Immature natural killer cell (primary cell): ENCODE measurements around the gene NOX4. TPM values are rescaled to one million over a fixed set of nuclear protein-coding genes. Genes with fewer than 3 reads are reported as not detected.

Source experiments
- DNase-seq, 3 donors: peaks; one replicate each; pipeline ENCODE4 v3.0.0; 2022; ENCODE audit warnings: mixed read lengths in 1 of 3
- H3K27ac Mint-ChIP-seq, 6 donors: one replicate each; pipeline ENCODE4 v1.8.0; 2020; ENCODE audit warnings: mixed read lengths in 6 of 6, mild to moderate bottlenecking in 5 of 6, inconsistent platforms in 4 of 6, moderate library complexity in 3 of 6
- H3K27me3 Mint-ChIP-seq, 3 donors: one replicate each; pipeline ENCODE4 v1.8.0; 2020 to 2021; ENCODE audit warnings: low read depth in 3 of 3, mild to moderate bottlenecking in 3 of 3, mixed read lengths in 3 of 3, moderate library complexity in 3 of 3, inconsistent platforms in 1 of 3
- H3K36me3 Mint-ChIP-seq, 3 donors: one replicate each; pipeline ENCODE4 v1.8.0; 2020; ENCODE audit warnings: mixed read lengths in 3 of 3, inconsistent platforms in 2 of 3, mild to moderate bottlenecking in 2 of 3
- H3K4me1 Mint-ChIP-seq, 2 donors: one replicate each; pipeline ENCODE4 v1.8.0; 2020; ENCODE audit warnings: inconsistent platforms in 2 of 2, mild to moderate bottlenecking in 2 of 2, mixed read lengths in 2 of 2, moderate library complexity in 1 of 2
- H3K4me3 Mint-ChIP-seq, 5 donors: one replicate each; pipeline ENCODE4 v1.8.0; 2020; ENCODE audit warnings: mild to moderate bottlenecking in 5 of 5, mixed read lengths in 5 of 5, inconsistent platforms in 3 of 5, moderate library complexity in 3 of 5
- H3K9me3 Mint-ChIP-seq, 6 donors: one replicate each; pipeline ENCODE4 v1.8.0; 2020; ENCODE audit warnings: mild to moderate bottlenecking in 6 of 6, mixed read lengths in 6 of 6, inconsistent platforms in 4 of 6, moderate library complexity in 3 of 6
- polyA plus RNA-seq, 3 donors: library from polyadenylated mRNA; unstranded; fragments of 300-500 nt; fragmentation: Illumina TruSeq; gene quantifications; one replicate each; pipeline ENCODE4 v1.2.3, GENCODE V29; 2021

Gene NOX4
- not detected for polyA plus RNA-seq

DNA sequence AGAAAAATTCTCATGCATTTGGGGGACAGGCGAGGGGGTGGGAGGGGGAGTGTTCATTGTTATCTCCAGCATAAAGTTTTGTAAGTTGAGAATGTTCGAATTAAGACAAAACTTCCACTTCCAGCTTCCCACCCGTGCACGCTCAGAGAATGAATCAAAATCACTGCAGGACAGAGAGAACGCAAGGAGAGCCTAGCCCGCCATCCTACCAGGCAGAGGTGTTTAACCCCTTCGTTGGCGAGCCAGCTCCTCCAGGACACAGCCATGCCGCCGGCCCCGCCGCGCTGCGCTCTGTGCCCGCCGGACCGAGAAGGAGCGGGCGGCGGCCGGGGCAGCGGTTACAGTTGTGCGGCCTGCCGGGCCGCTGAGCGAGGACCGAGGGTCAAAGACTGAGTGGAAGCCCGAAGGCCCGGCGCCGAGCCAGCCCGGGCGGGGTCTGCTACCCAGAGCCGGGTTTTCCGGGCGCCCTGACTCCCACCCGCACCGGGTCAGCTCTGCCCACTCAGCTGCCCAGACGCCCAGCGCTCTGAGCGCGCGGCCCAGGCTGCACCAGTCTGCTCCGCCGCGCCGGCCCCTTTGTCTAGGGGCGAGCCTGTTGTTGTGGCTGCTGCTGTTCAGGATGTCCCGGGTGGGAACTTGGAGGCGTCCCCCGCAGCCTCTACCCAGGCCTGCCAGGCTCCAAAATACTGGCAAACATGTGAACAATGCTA, at the start of gene NOX4:
NOX4 (minus strand) TSS at position 395 of the 710 bp plus-strand sequence; CDS start at position 266, 129 bp downstream.
- H3K4me1 Mint-ChIP-seq: no peaks in the 10 kb centered on the region
- peaks cover 0 to 3% (median 0%) of the 10 kb centered on the region in 3 donors for H3K36me3 Mint-ChIP-seq
- peaks cover 2 to 47% (median 7%) of the 10 kb centered on the region in 6 donors for H3K9me3 Mint-ChIP-seq
- peaks cover 3 to 4% (median 3%) of the 10 kb centered on the region in 3 donors for H3K27me3 Mint-ChIP-seq
- no peak within 1 kb of the TSS for H3K4me3 Mint-ChIP-seq
- no peak within 1 kb of the TSS for H3K27ac Mint-ChIP-seq
- DNase-seq: no peak

GRCh38 chr11:89540826-89541225, 49.7 kb upstream of the NOX4 start:
- no peak for DNase-seq
- no peaks in the 10 kb centered on the region for H3K4me1 Mint-ChIP-seq
- no peak overlapping the region for H3K27ac Mint-ChIP-seq
- no peaks in the 10 kb centered on the region for H3K27me3 Mint-ChIP-seq
- H3K9me3 Mint-ChIP-seq: peaks cover 3 to 37% (median 22%) of the 10 kb centered on the region in 6 donors
- no peaks in the 10 kb centered on the region for H3K36me3 Mint-ChIP-seq
- no peak overlapping the region for H3K4me3 Mint-ChIP-seq

DNA sequence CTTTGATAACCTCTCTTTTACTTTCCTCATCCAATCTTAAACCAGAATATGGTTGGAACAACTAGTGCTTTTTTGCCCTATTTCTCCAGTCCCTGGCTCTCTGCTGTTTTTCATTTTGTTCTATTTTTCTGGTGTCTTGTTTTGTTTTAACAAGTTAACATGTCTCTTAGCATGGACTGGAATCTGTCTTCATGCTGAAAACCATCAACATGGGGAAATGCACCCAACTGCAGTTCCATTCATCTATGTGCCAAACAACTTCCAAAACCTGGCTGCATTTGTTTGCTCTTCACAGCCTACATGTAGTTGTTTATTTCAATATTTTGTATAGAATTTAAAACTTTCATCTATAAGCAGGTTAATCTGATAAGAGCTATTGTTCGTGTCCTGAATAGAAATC, 46.8 kb upstream of the NOX4 start:
- H3K27me3 Mint-ChIP-seq: no peaks in the 10 kb centered on the region
- no peaks in the 10 kb centered on the region for H3K36me3 Mint-ChIP-seq
- H3K4me1 Mint-ChIP-seq: no peaks in the 10 kb centered on the region
- no peak for DNase-seq
- no peak overlapping the region for H3K4me3 Mint-ChIP-seq
- H3K9me3 Mint-ChIP-seq: peaks cover 6 to 52% (median 22%) of the 10 kb centered on the region in 6 donors
- no peak overlapping the region for H3K27ac Mint-ChIP-seq

DNA sequence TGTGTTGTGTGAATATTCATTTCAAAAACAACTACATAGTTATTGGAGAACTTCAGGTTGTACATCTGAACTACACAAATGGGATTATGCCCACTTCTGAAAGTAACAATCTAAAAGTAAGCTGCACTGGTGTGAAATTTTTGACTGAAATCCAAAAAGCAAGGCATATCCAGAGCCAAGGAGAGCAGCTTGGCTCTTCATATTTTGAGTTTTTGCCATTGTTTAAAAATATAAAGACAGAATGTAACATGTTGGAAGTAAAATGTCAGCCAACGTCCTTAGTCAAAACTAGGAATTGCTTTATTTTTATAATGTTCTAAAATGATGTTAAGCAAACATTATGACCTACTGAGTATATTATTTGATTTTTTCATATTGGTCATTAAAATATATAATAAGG, 45.8 kb upstream of the NOX4 start:
- peaks cover 8 to 61% (median 21%) of the 10 kb centered on the region in 6 donors for H3K9me3 Mint-ChIP-seq
- DNase-seq: no peak
- H3K4me3 Mint-ChIP-seq: no peak overlapping the region
- no peak overlapping the region for H3K27ac Mint-ChIP-seq
- H3K4me1 Mint-ChIP-seq: no peaks in the 10 kb centered on the region
- H3K36me3 Mint-ChIP-seq: no peaks in the 10 kb centered on the region
- no peaks in the 10 kb centered on the region for H3K27me3 Mint-ChIP-seq

DNA sequence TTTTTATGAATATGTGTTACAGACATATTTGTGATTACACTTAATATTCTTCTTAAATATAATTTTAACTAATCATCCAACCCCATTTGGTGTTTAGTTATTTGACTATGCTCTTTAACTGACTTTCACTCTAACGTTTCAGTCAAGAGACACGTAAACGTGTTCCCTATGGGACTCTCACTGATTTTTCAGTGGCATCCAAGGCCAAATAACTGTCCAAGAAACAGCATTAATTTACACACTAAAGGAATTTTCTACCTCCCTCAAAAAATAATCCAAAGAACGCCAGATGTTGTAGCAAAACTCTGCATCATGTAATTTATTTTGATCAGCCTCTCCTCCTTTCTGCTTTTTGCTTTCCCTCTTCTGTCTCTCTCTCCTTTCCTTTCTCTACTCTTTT, 44.0 kb upstream of the NOX4 start:
- H3K9me3 Mint-ChIP-seq: peaks cover 8 to 63% (median 23%) of the 10 kb centered on the region in 6 donors
- no peaks in the 10 kb centered on the region for H3K36me3 Mint-ChIP-seq
- DNase-seq: no peak
- H3K27ac Mint-ChIP-seq: no peak overlapping the region
- no peaks in the 10 kb centered on the region for H3K27me3 Mint-ChIP-seq
- no peak overlapping the region for H3K4me3 Mint-ChIP-seq
- H3K4me1 Mint-ChIP-seq: no peaks in the 10 kb centered on the region

DNA sequence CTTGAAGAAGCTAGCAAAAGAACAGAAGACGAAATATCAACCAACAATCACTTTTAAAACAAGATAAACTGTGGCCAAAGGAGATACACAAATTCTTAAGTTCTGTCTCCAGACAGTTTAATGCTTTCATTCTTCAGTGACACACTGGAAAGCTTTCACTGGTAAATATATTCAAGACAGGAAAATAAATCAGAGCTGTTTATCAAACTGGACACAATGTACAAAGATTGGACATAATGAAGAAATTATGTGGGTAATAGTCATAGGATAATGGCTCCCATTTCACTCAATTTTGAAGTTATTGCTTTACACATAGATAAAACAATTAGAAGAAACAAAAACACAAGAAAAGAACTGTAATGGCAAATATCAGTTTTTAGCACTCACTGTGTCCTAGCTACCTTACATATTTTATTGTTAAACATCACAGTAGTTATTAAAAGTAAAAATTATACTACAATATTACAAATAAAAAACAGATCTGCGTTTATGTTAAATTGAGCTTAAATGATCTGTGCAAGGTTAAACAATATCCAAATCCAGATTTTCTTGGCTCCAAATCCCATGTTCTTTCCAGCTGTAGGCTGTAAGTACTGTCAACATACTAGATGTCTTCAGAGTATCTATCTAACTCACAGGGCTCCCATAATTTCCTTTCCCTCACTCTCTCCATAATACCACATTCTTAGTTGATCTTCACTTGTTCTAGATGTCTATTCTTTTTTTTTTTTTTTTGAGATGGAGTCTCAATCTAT, 38.6 kb upstream of the NOX4 start:
- Mint-ChIP-seq H3K27me3 (no peaks in the 10 kb centered on the region), H3K4me3 (no peak overlapping the region), H3K9me3 (peaks cover 9 to 46% (median 15%) of the 10 kb centered on the region in 6 donors), H3K27ac (no peak overlapping the region), H3K4me1 (no peaks in the 10 kb centered on the region), H3K36me3 (no peaks in the 10 kb centered on the region)
- no peak for DNase-seq

GRCh38 chr11:89521792-89522191, 30.6 kb upstream of the NOX4 start:
- Mint-ChIP-seq H3K9me3 (peaks cover 3 to 39% (median 12%) of the 10 kb centered on the region in 6 donors), H3K27ac (no peak overlapping the region), H3K27me3 (no peaks in the 10 kb centered on the region), H3K4me1 (no peaks in the 10 kb centered on the region), H3K36me3 (no peaks in the 10 kb centered on the region), H3K4me3 (no peak overlapping the region)
- no peak for DNase-seq

- no peaks in the 10 kb centered on the region for H3K27me3 Mint-ChIP-seq
- no peaks in the 10 kb centered on the region for H3K4me1 Mint-ChIP-seq
- H3K9me3 Mint-ChIP-seq: peaks cover 3 to 37% (median 13%) of the 10 kb centered on the region in 6 donors
- no peak for DNase-seq
- no peaks in the 10 kb centered on the region for H3K36me3 Mint-ChIP-seq
- no peak overlapping the region for H3K27ac Mint-ChIP-seq
- H3K4me3 Mint-ChIP-seq: no peak overlapping the region
Observed at GRCh38 chr11:89521294-89521693, 30.1 kb upstream of the NOX4 start.

DNA sequence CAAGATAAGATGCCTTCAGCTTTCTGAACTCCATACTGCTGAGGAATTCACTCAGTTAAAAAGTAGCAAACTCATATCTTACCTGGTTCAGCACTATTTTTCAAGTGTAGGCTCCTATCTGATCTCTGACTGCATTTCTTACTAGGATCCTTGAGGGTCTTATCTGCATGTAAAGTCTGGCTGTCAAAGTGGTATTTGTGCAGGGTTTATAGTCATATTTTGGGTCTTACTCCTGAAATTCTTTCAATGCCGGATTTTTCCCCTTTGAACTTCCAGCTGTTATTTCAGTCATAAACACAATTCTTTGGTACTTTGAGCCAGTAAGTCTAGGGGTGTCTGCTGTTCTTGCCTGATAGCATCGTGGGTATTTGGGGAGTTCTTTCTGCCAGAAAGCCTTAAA, 25.3 kb upstream of the NOX4 start:
- DNase-seq: no peak
- Mint-ChIP-seq H3K27ac (no peak overlapping the region), H3K4me1 (no peaks in the 10 kb centered on the region), H3K4me3 (no peak overlapping the region), H3K9me3 (peaks cover 6 to 44% (median 13%) of the 10 kb centered on the region in 6 donors), H3K27me3 (no peaks in the 10 kb centered on the region), H3K36me3 (no peaks in the 10 kb centered on the region)

- H3K9me3 Mint-ChIP-seq: peaks cover 2 to 25% (median 16%) of the 10 kb centered on the region in 6 donors
- DNase-seq: no peak
- H3K27me3 Mint-ChIP-seq: peaks cover 0 to 1% (median 0%) of the 10 kb centered on the region in 3 donors
- H3K36me3 Mint-ChIP-seq: no peaks in the 10 kb centered on the region
- no peak overlapping the region for H3K27ac Mint-ChIP-seq
- H3K4me1 Mint-ChIP-seq: no peaks in the 10 kb centered on the region
- H3K4me3 Mint-ChIP-seq: no peak overlapping the region
Observed at GRCh38 chr11:89508544-89508943, 17.4 kb upstream of the NOX4 start.

GRCh38 chr11:89504270-89504669, 13.1 kb upstream of the NOX4 start:
- H3K27me3 Mint-ChIP-seq: peaks cover 0 to 1% (median 0%) of the 10 kb centered on the region in 3 donors
- H3K36me3 Mint-ChIP-seq: no peaks in the 10 kb centered on the region
- peaks cover 3 to 25% (median 11%) of the 10 kb centered on the region in 6 donors for H3K9me3 Mint-ChIP-seq
- no peaks in the 10 kb centered on the region for H3K4me1 Mint-ChIP-seq
- DNase-seq: no peak
- H3K4me3 Mint-ChIP-seq: no peak overlapping the region
- H3K27ac Mint-ChIP-seq: no peak overlapping the region

DNA sequence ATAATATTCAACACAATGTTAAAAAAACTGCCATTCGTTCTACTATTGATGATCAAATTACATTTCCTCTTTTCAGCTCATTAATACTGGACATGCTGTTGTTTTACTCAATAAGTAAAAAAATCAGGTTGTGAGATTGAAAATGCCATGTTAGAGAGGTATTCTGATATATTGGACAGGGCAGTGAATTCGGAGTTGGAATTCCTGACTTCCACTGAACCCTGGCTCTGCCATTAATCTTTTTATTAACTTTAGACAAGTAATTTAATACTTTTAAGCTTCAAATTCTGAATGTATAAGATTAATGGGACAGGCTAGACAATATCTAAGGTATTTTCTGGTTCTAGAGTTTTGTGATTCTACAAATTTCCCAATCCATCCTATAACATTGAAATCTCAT, 12.2 kb upstream of the NOX4 start:
- no peak overlapping the region for H3K4me3 Mint-ChIP-seq
- H3K9me3 Mint-ChIP-seq: peaks cover 3 to 22% (median 9%) of the 10 kb centered on the region in 6 donors
- peaks cover 0 to 1% (median 0%) of the 10 kb centered on the region in 3 donors for H3K27me3 Mint-ChIP-seq
- no peaks in the 10 kb centered on the region for H3K4me1 Mint-ChIP-seq
- H3K27ac Mint-ChIP-seq: no peak overlapping the region
- DNase-seq: no peak
- H3K36me3 Mint-ChIP-seq: no peaks in the 10 kb centered on the region

DNA sequence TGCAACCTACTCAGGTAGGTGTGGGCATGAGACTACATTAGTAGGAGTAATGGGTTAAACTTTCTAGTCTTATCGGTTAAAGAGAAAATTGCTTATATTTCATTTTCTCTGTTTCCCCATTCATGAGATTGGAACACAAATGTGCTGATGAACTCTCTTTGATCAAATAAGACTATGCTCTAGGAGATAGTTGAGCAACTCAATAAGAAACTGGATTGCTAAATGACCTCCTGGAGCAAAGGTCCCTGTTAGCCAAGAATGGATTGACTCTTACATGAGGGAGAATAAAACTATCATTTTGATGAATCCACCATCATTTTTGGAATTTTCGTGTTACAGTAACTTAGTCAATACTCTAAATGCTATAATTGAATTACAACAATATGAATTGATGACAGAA, 11.1 kb upstream of the NOX4 start:
- Mint-ChIP-seq H3K36me3 (no peaks in the 10 kb centered on the region), H3K4me1 (no peaks in the 10 kb centered on the region), H3K27me3 (no peaks in the 10 kb centered on the region), H3K9me3 (peaks cover 3 to 15% (median 9%) of the 10 kb centered on the region in 6 donors), H3K27ac (no peak overlapping the region), H3K4me3 (no peak overlapping the region)
- no peak for DNase-seq

GRCh38 chr11:89500336-89500735, 9.2 kb upstream of the NOX4 start:
- H3K36me3 Mint-ChIP-seq: no peaks in the 10 kb centered on the region
- peaks cover 0 to 2% (median 0%) of the 10 kb centered on the region in 3 donors for H3K27me3 Mint-ChIP-seq
- H3K27ac Mint-ChIP-seq: no peak overlapping the region
- H3K4me3 Mint-ChIP-seq: no peak overlapping the region
- H3K4me1 Mint-ChIP-seq: no peaks in the 10 kb centered on the region
- H3K9me3 Mint-ChIP-seq: peaks cover 3 to 21% (median 8%) of the 10 kb centered on the region in 6 donors
- no peak for DNase-seq
